C4-2B (cell line): ENCODE results near the gene BLID.

Experiments used
- ZFX ChIP-seq: fragments of 450-650 bp; IDR thresholded peaks from 2 replicates; pipeline ENCODE4 v1.6.1; 2017
- TF ChIP-seq, protein P1 (sequence below): fragments of 450-650 bp; conservative IDR thresholded peaks from 2 replicates; pipeline ENCODE4 v1.5.1; 2017; ENCODE audit warnings: mild to moderate bottlenecking

DNA sequence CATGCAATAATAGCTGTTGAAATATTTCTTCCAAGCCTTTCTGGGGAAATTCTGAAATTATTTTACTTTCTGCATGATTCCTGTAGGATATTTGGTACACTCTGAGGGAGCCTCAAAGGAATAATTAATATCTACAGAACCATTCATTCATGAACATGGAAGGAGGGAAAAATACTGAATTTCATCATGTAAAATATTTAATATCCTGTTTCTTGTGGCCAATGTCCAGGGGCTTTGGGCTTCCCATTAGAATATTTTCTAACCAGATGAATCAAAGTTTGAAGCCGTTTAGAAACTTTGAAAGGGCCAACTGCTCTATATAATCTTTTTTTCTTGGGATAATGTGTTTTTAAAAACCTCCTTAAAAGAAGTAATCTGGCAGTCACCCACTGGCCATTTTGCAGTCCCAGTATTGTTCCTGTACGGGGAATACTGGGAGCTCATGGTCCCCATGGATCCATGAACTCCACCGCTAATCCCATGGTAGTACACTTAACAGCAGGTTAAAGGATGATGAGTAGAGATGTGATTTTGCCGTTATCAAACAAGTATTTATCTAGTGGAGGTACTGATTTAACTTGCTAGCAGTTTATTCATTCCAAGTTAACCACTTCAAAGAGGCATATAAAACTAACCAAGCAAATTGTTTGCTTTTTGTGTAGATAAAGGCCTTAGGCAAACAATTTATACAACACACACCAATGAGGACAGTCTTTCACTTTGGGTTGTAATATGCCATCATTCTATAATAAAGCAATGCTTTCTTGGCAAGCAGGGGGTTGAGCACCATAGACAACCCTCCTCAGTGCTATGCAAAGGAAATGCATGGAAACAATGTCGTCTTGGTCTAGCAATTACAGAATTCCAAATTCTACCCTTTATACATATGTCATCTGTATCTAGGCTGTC, 34.5 kb upstream of the BLID start:
- TF ChIP-seq, protein P1, sequence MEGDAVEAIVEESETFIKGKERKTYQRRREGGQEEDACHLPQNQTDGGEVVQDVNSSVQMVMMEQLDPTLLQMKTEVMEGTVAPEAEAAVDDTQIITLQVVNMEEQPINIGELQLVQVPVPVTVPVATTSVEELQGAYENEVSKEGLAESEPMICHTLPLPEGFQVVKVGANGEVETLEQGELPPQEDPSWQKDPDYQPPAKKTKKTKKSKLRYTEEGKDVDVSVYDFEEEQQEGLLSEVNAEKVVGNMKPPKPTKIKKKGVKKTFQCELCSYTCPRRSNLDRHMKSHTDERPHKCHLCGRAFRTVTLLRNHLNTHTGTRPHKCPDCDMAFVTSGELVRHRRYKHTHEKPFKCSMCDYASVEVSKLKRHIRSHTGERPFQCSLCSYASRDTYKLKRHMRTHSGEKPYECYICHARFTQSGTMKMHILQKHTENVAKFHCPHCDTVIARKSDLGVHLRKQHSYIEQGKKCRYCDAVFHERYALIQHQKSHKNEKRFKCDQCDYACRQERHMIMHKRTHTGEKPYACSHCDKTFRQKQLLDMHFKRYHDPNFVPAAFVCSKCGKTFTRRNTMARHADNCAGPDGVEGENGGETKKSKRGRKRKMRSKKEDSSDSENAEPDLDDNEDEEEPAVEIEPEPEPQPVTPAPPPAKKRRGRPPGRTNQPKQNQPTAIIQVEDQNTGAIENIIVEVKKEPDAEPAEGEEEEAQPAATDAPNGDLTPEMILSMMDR: no peak
- no peak for TF ChIP-seq ZFX
